Measurements from ENCODE around the gene MAPK1. TPM values are rescaled to one million over a fixed set of nuclear protein-coding genes. Genes with fewer than 3 reads are reported as not detected.
"Not testable (repeated sequence)": the region's sequence is repeated elsewhere in the genome, so short reads cannot be mapped to it uniquely, and the experiment has no call there.

The MAPK1 gene
- total RNA-seq, 4 donors from 2014 or later, result 44.9 to 87.2 (median 63.5) TPM

DNA sequence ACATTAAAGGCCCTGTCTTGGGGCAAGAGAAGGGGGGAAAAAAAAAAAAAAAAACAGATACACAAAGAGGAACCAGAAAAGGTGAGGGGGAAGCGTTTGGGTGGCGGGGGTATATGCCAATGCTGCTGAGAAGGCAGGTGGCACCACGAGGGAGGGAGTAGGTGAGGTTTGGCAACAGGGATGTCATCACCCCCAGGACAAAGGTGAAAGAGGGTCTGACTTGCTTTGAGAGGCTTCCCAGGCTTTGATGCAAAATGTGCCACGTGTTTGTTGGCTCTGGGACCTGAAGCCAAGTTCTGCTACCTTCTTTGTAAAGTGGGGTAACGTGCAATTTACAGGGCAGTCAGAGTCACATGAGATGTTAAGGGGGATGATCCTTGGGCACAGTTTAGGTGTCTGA is 135.9 kb downstream of the MAPK1 start:
- no peak for DNase-seq (ENCODE audit: extremely low spot score)
- no peaks in the 10 kb centered on the region for H3K9me3 ChIP-seq
- no peak for TF ChIP-seq POLR2A (IDR thresholded peaks at IDR 0.05; ENCODE audit: low read depth)
- TF ChIP-seq, protein P1, sequence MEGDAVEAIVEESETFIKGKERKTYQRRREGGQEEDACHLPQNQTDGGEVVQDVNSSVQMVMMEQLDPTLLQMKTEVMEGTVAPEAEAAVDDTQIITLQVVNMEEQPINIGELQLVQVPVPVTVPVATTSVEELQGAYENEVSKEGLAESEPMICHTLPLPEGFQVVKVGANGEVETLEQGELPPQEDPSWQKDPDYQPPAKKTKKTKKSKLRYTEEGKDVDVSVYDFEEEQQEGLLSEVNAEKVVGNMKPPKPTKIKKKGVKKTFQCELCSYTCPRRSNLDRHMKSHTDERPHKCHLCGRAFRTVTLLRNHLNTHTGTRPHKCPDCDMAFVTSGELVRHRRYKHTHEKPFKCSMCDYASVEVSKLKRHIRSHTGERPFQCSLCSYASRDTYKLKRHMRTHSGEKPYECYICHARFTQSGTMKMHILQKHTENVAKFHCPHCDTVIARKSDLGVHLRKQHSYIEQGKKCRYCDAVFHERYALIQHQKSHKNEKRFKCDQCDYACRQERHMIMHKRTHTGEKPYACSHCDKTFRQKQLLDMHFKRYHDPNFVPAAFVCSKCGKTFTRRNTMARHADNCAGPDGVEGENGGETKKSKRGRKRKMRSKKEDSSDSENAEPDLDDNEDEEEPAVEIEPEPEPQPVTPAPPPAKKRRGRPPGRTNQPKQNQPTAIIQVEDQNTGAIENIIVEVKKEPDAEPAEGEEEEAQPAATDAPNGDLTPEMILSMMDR (IDR thresholded peaks at IDR 0.05), result no peak
- TF ChIP-seq EP300 (IDR thresholded peaks at IDR 0.05), result no peak
- TF ChIP-seq POLR2AphosphoS5 (IDR thresholded peaks at IDR 0.05), result no peak
- peaks cover 0 to 14% (median 0%) of the 10 kb centered on the region in 4 donors for H3K36me3 ChIP-seq
- WGBS, result 79% methylated on average over 5 of the region's 5 CpGs
- no peak overlapping the region for H3K27ac ChIP-seq (replicated peaks in 1 of 4)
- no peak overlapping the region for H3K4me3 ChIP-seq
- H3K4me1 ChIP-seq, result peaks cover 8 to 24% (median 16%) of the 10 kb centered on the region in 4 donors
- no peaks in the 10 kb centered on the region for H3K27me3 ChIP-seq
- intact Hi-C loops (cut with DNase I), result loop anchor here (10.0 kb wide), 1 partner anchor 133 kb away; the partner anchor contains the start of gene MAPK1

- Histone ChIP-seq H3K27ac (replicated peaks in 1 of 4) (no peak overlapping the region), H3K4me1 (peaks cover 4 to 23% (median 11%) of the 10 kb centered on the region in 4 donors), H3K9me3 (no peaks in the 10 kb centered on the region), H3K36me3 (peaks cover 0 to 14% (median 0%) of the 10 kb centered on the region in 4 donors), H3K4me3 (no peak overlapping the region), H3K27me3 (no peaks in the 10 kb centered on the region)
- DNase-seq (ENCODE audit: extremely low spot score), result no peak
- no peak for TF ChIP-seq EP300 (IDR thresholded peaks at IDR 0.05)
- TF ChIP-seq POLR2AphosphoS5 (IDR thresholded peaks at IDR 0.05), result no peak
- no peak for TF ChIP-seq POLR2A (IDR thresholded peaks at IDR 0.05; ENCODE audit: low read depth)
- TF ChIP-seq, protein P1 (IDR thresholded peaks at IDR 0.05), result no peak
- 98% methylated on average over 9 of the region's 9 CpGs for WGBS
- intact Hi-C loops (cut with DNase I), result loop anchor here (10.0 kb wide), 1 partner anchor 134 kb away; the partner anchor contains the start of gene MAPK1
Measured at GRCh38 chr22:21730535-21731308, 136.7 kb downstream of the MAPK1 start.

GRCh38 chr22:21729184-21729583 is 138.3 kb downstream of the MAPK1 start:
- H3K27ac ChIP-seq (replicated peaks in 1 of 4); intact Hi-C loops (cut with DNase I); H3K4me3 ChIP-seq; H3K27me3 ChIP-seq; H3K9me3 ChIP-seq; DNase-seq (ENCODE audit: extremely low spot score): not testable (repeated sequence)
- WGBS, result 96% methylated on average over 3 of the region's 3 CpGs
- H3K4me1 ChIP-seq, result peaks cover 0 to 11% (median 2%) of the 10 kb centered on the region in 4 donors
- H3K36me3 ChIP-seq, result peaks cover 0 to 15% (median 0%) of the 10 kb centered on the region in 4 donors

DNA sequence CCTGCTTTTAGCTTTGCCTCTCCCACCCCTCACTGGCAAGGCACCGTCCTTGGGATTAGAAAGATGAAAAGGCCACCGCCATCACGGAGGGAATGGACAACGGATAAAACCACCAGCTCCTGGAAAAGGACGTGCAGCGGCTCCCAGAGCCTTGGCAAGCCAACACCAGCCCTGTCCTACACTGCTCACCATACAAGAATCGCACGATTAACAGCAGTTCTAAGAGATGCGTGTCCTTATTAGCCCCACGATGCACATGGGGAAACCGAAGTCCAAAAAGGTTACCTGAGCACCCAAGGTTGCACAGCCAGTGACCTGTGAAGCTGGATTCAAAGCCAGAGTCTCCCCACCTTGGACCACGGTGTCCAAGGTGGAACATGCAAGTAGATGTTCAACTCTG is 139.2 kb downstream of the MAPK1 start:
- no peaks in the 10 kb centered on the region for H3K27me3 ChIP-seq
- H3K4me3 ChIP-seq, result no peak overlapping the region
- H3K9me3 ChIP-seq, result no peaks in the 10 kb centered on the region
- 92% methylated on average over 12 of the region's 12 CpGs for WGBS
- no peak overlapping the region for H3K27ac ChIP-seq (replicated peaks in 1 of 4)
- no peak for TF ChIP-seq POLR2AphosphoS5 (IDR thresholded peaks at IDR 0.05)
- H3K4me1 ChIP-seq, result peaks cover 0 to 9% (median 0%) of the 10 kb centered on the region in 4 donors
- intact Hi-C loops (cut with DNase I), result no loop called here
- H3K36me3 ChIP-seq, result peaks cover 0 to 18% (median 0%) of the 10 kb centered on the region in 4 donors
- DNase-seq (ENCODE audit: extremely low spot score), result no peak

DNA sequence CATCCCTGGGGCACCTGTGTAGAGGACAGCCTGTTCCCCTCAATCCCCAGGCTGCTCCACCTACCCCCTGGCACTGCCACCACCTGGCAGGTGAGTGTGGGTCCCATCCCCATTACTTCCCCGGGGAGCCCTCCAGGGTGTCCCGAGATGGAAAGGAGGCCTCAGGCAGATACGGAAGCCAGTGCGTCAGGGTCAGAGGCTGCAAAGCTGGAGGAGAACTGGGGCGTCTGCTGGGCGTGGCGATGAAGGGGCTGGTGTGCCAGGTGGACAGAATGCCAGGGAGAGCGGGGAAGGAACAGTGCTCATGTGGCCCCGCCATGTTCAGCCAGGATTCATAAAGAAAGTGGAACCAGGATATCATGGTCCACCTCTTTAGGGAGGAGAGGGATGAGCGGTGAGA is 139.7 kb downstream of the MAPK1 start:
- 98% methylated on average over 10 of the region's 10 CpGs for WGBS
- peaks cover 0 to 9% (median 0%) of the 10 kb centered on the region in 4 donors for H3K4me1 ChIP-seq
- no peak overlapping the region for H3K27ac ChIP-seq (replicated peaks in 1 of 4)
- intact Hi-C loops (cut with DNase I), result no loop called here
- H3K36me3 ChIP-seq, result peaks cover 0 to 18% (median 0%) of the 10 kb centered on the region in 4 donors
- no peaks in the 10 kb centered on the region for H3K27me3 ChIP-seq
- DNase-seq (ENCODE audit: extremely low spot score), result no peak
- H3K4me3 ChIP-seq, result no peak overlapping the region
- TF ChIP-seq POLR2A (IDR thresholded peaks at IDR 0.05; ENCODE audit: low read depth) (no peak), EP300 (IDR thresholded peaks at IDR 0.05) (no peak), POLR2AphosphoS5 (IDR thresholded peaks at IDR 0.05) (no peak)
- TF ChIP-seq, protein P1 (IDR thresholded peaks at IDR 0.05), result no peak
- H3K9me3 ChIP-seq, result no peaks in the 10 kb centered on the region

Data from esophagus muscularis mucosa (tissue), 4 donors.